Heart left ventricle (tissue), 16 donors: Measurements from ENCODE around the gene PEAR1. TPM values are rescaled to one million over a fixed set of nuclear protein-coding genes. Genes with fewer than 3 reads are reported as not detected.
"Not testable (repeated sequence)": the region's sequence is repeated elsewhere in the genome, so short reads cannot be mapped to it uniquely, and the experiment has no call there.

Source experiments
- ATAC-seq, 4 donors: fragments of 200-7000 bp; cut with Tn5 transposase; one replicate each; pipeline ENCODE4 v1.9.1; 2020 to 2022; ENCODE audit warnings: moderate library complexity in 4 of 4, mild to moderate bottlenecking in 3 of 4, moderate number of reproducible peaks in 1 of 4
- DNase-seq, 5 donors: peaks; one replicate each; pipeline ENCODE4 v3.0.0-alpha.2; 2020
- H3K27ac ChIP-seq, 12 donors: fragments of 200-600 bp; sonication (generic) in 4 of 12; one replicate each; pipeline versions ENCODE4 v1.5.0 to v1.8.0; 2016 to 2022; ENCODE audit warnings: mild to moderate bottlenecking in 2 of 12
- H3K27me3 ChIP-seq, 9 donors: fragments of 200-600 bp; sonication (generic) in 2 of 9; one replicate each; pipeline versions ENCODE4 v1.5.1 to v1.8.0; 2016 to 2022; ENCODE audit warnings: mild to moderate bottlenecking in 3 of 9
- H3K36me3 ChIP-seq, 9 donors: fragments of 200-600 bp; sonication (generic) in 2 of 9; one replicate each; pipeline versions ENCODE4 v1.5.0 to v1.8.0; 2018 to 2022; ENCODE audit warnings: mild to moderate bottlenecking in 2 of 9
- H3K4me1 ChIP-seq, 12 donors: fragments of 200-600 bp; sonication (generic) in 4 of 12; one replicate each; pipeline versions ENCODE4 v1.5.0 to v1.8.0; 2016 to 2022; ENCODE audit warnings: mild to moderate bottlenecking in 3 of 12
- H3K4me3 ChIP-seq, 12 donors: fragments of 200-600 bp; sonication (generic) in 4 of 12; one replicate each; pipeline versions ENCODE4 v1.5.0 to v1.8.0; 2017 to 2022; ENCODE audit warnings: mild to moderate bottlenecking in 9 of 12, moderate library complexity in 4 of 12
- H3K9me3 ChIP-seq, 12 donors: fragments of 200-600 bp; sonication (generic) in 4 of 12; one replicate each; pipeline versions ENCODE4 v1.5.0 to v1.8.0; 2016 to 2022; ENCODE audit warnings: mild to moderate bottlenecking in 1 of 12
- POLR2A ChIP-seq, 2 donors: fragments of 450-650 bp; IDR thresholded peaks; one replicate each; pipeline ENCODE4 v1.6.1; 2017; ENCODE audit warnings: antibody characterized with exemption in 2 of 2, mild to moderate bottlenecking in 2 of 2, moderate library complexity in 2 of 2
- WGBS, 4 donors: extraction: QIAGEN DNeasy Blood & Tissue Kit in 2 of 4; methylation state at CpG; one replicate each; pipeline versions ENCODE4 v1.1.5 to v1.1.7; 2013 to 2018; 5-methylcytosine and 5-hydroxymethylcytosine counted together
- intact Hi-C, 10 donors: fragments of 100-400 bp; cut with DNase I; formaldehyde crosslinking; loops; one replicate each; pipeline versions ENCODE4 v1.11.1 to v1.14.2; 2022
- polyA plus RNA-seq, 2 donors: library from polyadenylated mRNA; stranded (reverse); fragments of 200-250 nt; gene quantifications; one replicate each; pipeline ENCODE4 v1.2.3, GENCODE V29; 2013
- total RNA-seq, 9 donors: library from RNA; depleted of rRNA in 2 of 9; stranded (reverse); fragments of >200 nt in 2 of 9; fragmentation: NEBNext Ultra II Directional in 3 of 9; extraction: Animal tissue kit (Norgen Biotek cat#: 25700) in 3 of 9; gene quantifications; one replicate each; pipeline versions ENCODE4 v1.1.0 to v1.2.4, GENCODE V29; 2016 to 2023
- TF ChIP-seq, protein P1 (sequence below), 12 donors: fragments of 200-600 bp; sonication (generic) in 4 of 12; IDR thresholded peaks; one replicate each; pipeline versions ENCODE4 v1.5.0 to v1.8.0; 2018 to 2022; ENCODE audit warnings: antibody characterized with exemption in 12 of 12, mild to moderate bottlenecking in 5 of 12
- donor health status: ischemic (EF 13 %, LVEDD 7.1; RV severe dilation, severe dysfunction).
- donor health status: healthy with polysubstance abuse.
- donor health status: DM: no; HTN: yes; CAD: no.
- donor health status: DM: no; HTN: no; CAD: no.
- donor health status: ischemic (EF 25% LVEDD 6.9; RV normal size, moderate dysfunction).
- donor health status: ischemic (EF 25% LVEDD 5.7; RV mildly dilated, moderate dysfunction).
- donor health status: healthy.
- donor health status: DM: yes; HTN: yes; CAD: no.
- donor health status: ischemic (EF 35%, LVEDD 5.7; RV mildly dilated, moderate dysfunction).
- donor health status: nonischemic (EF 11% LVEDD 7.7; RV severe dilation, severe dysfunction).
- donor health status: DM: yes; HTN: yes; CAD: no.
- donor health status: PGD.
- donor health status: ischemic (EF 29% LVEDD 5.4; RV normal size, mild dysfunction).
- donor health status: nonischemic (EF 23%, LVEDD 6.1; RV moderate dilation, normal function).

PEAR1 gene
- total and polyA plus RNA-seq, 11 donors = 4.1 to 14.7 (median 7.1) TPM

DNA sequence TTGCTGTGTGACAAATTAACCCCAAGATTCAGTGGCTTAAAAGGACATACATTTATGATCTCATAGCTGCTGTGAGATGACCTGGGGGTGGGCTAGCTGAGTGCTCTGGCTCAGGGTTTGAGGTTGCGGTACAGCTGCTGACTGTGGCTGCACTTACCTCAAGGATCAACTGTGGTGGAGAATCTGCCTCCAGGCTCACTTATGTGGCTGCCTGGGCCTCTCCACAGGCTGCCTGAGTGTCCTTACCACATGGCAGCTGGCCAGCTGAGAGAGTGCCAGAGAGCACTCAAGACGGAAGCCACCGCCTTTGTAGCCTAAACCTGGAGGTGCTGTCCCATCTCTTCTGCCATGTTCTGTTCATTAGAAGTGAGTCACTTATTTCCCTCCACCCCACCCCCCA is 32.7 kb downstream of the PEAR1 start:
- peak in 1 of 4 donors; percentile 9 for ATAC-seq
- intact Hi-C loops = loop anchor here in 4 of 10 donors (5.0 to 10.0 kb wide), 4 partner anchors 89 to 239 kb away; no protein-coding TSS in a partner anchor
- no peaks in the 10 kb centered on the region for H3K9me3 ChIP-seq
- H3K36me3 ChIP-seq = no peaks in the 10 kb centered on the region
- 29 to 36% (median 32%) methylated on average over 3 of the region's 3 CpGs for WGBS, 4 donors
- H3K4me3 ChIP-seq = no peak overlapping the region
- H3K27ac ChIP-seq = no peak overlapping the region
- peak in 2 of 5 donors; percentile 61 to 62 for DNase-seq
- TF ChIP-seq, protein P1, sequence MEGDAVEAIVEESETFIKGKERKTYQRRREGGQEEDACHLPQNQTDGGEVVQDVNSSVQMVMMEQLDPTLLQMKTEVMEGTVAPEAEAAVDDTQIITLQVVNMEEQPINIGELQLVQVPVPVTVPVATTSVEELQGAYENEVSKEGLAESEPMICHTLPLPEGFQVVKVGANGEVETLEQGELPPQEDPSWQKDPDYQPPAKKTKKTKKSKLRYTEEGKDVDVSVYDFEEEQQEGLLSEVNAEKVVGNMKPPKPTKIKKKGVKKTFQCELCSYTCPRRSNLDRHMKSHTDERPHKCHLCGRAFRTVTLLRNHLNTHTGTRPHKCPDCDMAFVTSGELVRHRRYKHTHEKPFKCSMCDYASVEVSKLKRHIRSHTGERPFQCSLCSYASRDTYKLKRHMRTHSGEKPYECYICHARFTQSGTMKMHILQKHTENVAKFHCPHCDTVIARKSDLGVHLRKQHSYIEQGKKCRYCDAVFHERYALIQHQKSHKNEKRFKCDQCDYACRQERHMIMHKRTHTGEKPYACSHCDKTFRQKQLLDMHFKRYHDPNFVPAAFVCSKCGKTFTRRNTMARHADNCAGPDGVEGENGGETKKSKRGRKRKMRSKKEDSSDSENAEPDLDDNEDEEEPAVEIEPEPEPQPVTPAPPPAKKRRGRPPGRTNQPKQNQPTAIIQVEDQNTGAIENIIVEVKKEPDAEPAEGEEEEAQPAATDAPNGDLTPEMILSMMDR (IDR thresholded peaks at IDR 0.05) = no peak
- TF ChIP-seq POLR2A (IDR thresholded peaks at IDR 0.05) = no peak
- peaks cover 4 to 33% (median 18%) of the 10 kb centered on the region in 12 donors for H3K4me1 ChIP-seq
- peaks cover 24 to 78% (median 61%) of the 10 kb centered on the region in 9 donors for H3K27me3 ChIP-seq

DNA sequence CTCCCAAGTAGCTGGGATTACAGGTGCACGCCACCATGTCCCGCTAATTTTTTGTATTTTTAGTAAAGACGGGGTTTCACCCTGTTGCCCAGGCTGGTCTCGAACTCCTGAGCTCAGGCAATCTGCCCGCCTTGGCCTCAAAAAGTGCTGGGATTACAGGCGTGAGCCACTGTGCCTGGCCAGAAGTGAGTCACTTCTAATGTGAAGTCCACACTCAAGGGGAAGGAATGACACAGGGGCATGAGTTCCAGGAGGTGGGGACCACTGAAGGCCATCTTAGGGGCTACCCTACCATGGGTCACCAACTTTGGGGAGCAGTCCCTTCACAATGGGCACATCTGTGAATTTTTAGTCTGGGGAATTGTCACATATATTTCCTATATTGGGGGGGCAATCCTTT is 33.2 kb downstream of the PEAR1 start:
- intact Hi-C loops = loop anchor here in 4 of 10 donors (5.0 to 10.0 kb wide), 4 partner anchors 89 to 239 kb away; no protein-coding TSS in a partner anchor
- H3K27ac ChIP-seq, ATAC-seq, H3K4me3 ChIP-seq, DNase-seq, H3K9me3 ChIP-seq, H3K36me3 ChIP-seq: not testable (repeated sequence)
- peaks cover 24 to 76% (median 60%) of the 10 kb centered on the region in 9 donors for H3K27me3 ChIP-seq
- WGBS, 4 donors = 88 to 96% (median 91%) methylated on average over 6 of the region's 6 CpGs
- H3K4me1 ChIP-seq = peaks cover 4 to 38% (median 18%) of the 10 kb centered on the region in 12 donors

- H3K4me1 ChIP-seq = peaks cover 4 to 42% (median 19%) of the 10 kb centered on the region in 12 donors
- ATAC-seq (peak; percentile 35 to 71 (median 55)), DNase-seq (peak; percentile 65 to 88 (median 68))
- H3K4me3 ChIP-seq = peak overlapping the region in 10 of 12 donors; percentile 27 to 41 (median 31)
- H3K36me3 ChIP-seq = no peaks in the 10 kb centered on the region
- intact Hi-C loops = loop anchor here in 4 of 10 donors (5.0 to 10.0 kb wide), 4 partner anchors 90 to 240 kb away; no protein-coding TSS in a partner anchor
- 4 to 14% (median 7%) methylated on average over 49 to 64 of the region's 64 CpGs for whole genome bisulfite sequencing, 4 donors
- no peak for TF ChIP-seq POLR2A (IDR thresholded peaks at IDR 0.05)
- TF ChIP-seq, protein P1 (IDR thresholded peaks at IDR 0.05) = peak; percentile 40 to 77 (median 64)
- H3K27me3 ChIP-seq = peaks cover 24 to 69% (median 53%) of the 10 kb centered on the region in 9 donors
- H3K27ac ChIP-seq = no peak overlapping the region
- H3K9me3 ChIP-seq = no peaks in the 10 kb centered on the region
Measured at GRCh38 chr1:156927215-156928042, 33.9 kb downstream of the PEAR1 start.

DNA sequence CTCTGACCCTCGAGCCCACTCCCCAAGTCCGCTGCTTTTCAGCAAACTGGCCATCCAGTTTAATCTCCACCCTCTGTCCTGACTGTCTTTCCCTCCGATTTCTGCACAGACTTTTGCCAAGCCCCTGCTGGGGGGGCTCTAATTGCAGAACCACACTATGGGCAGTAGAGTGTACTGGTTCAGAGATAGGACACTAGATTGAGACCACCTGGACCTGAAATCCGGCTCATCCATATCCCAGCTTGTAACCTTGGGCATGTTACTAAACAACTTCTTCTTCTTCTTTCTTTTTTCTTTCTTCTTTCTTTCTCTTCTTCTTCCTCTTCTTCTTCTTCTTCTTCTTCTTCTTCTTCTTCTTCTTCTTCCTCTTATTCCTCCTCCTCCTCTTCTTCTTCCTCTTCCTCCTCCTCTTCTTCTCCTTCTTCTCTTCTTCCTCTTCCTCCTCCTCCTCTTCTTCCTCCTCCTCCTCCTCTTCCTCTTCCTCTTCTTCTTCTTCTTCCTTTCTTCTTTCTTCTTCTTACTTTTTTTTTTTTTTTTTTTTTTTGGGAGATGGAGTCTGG is 34.6 kb downstream of the PEAR1 start:
- intact Hi-C loops = loop anchor here in 4 of 10 donors (5.0 to 10.0 kb wide), 4 partner anchors 91 to 241 kb away; no protein-coding TSS in a partner anchor
- 12 to 19% (median 16%) methylated on average over 4 of the region's 4 CpGs for WGBS, 4 donors
- TF ChIP-seq, protein P1 (IDR thresholded peaks at IDR 0.05) = peak in 1 of 12 donors; percentile 4
- TF ChIP-seq POLR2A (IDR thresholded peaks at IDR 0.05) = no peak
- Histone ChIP-seq H3K27me3 (peaks cover 24 to 62% (median 46%) of the 10 kb centered on the region in 9 donors), H3K36me3 (no peaks in the 10 kb centered on the region), H3K9me3 (no peaks in the 10 kb centered on the region), H3K27ac (no peak overlapping the region), H3K4me3 (peak overlapping the region in 3 of 12 donors; percentile 30 to 39 (median 30)), H3K4me1 (peaks cover 4 to 38% (median 19%) of the 10 kb centered on the region in 12 donors)
- no peak for ATAC-seq
- DNase-seq = no peak
